Retinal pigment epithelial cell (primary cell): Measurements from ENCODE around the gene PCDH9.

Source experiments
- DNase-seq: peaks from one replicate; pipeline ENCODE4 v3.0.0-alpha.2; 2010; ENCODE audit warnings: low read depth
- H3K4me3 ChIP-seq: 2 replicates; pipeline ENCODE4 v1.5.1; 2011; ENCODE audit warnings: mild to moderate bottlenecking, low read length, control low read depth, moderate library complexity
- TF ChIP-seq, protein P1 (sequence below): conservative IDR thresholded peaks from 2 replicates; pipeline ENCODE4 v1.5.1; 2011; ENCODE audit warnings: low read depth, low read length, control low read depth, inconsistent platforms

Gene PCDH9

DNA sequence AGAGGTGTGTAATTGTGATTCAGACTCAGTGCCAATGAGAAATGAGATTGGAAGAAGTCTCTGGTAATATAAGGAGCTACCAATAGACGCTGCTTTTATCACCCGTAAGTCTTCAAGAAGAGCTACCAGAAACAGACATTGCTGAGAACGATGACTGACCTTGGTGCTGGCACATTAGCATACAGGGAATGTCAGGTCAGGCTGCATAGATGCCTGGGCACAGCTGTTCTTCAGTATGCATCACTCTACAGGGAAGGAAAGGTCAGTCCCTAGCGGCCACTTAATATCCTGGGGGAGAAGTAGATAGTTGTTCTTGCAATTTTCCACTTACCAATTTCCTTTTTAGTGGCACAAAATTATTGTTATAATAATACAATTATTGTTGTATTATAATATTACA, 380.4 kb downstream of the PCDH9 start:
- no peak for DNase-seq
- TF ChIP-seq, protein P1, sequence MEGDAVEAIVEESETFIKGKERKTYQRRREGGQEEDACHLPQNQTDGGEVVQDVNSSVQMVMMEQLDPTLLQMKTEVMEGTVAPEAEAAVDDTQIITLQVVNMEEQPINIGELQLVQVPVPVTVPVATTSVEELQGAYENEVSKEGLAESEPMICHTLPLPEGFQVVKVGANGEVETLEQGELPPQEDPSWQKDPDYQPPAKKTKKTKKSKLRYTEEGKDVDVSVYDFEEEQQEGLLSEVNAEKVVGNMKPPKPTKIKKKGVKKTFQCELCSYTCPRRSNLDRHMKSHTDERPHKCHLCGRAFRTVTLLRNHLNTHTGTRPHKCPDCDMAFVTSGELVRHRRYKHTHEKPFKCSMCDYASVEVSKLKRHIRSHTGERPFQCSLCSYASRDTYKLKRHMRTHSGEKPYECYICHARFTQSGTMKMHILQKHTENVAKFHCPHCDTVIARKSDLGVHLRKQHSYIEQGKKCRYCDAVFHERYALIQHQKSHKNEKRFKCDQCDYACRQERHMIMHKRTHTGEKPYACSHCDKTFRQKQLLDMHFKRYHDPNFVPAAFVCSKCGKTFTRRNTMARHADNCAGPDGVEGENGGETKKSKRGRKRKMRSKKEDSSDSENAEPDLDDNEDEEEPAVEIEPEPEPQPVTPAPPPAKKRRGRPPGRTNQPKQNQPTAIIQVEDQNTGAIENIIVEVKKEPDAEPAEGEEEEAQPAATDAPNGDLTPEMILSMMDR, result no peak
- no peak overlapping the region for H3K4me3 ChIP-seq

DNA sequence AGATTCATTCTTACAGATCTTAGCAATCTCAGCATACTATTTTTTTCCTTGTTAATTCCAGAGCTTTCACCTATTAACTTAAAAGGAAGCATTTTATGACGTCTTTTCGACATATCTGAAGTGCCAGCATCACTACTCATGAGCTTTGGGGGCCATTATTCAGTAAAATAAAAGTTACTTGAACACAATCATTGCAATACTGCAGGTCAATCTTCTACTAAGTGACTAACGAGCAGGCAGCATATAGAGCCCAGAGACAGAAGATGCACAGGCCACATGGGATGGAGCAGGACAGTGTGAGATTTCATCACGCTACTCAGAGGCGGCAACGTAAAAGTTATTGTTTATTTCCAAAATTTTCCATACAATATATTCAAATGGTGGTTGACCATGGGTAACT, 382.6 kb downstream of the PCDH9 start:
- TF ChIP-seq, protein P1, result no peak
- no peak for DNase-seq
- H3K4me3 ChIP-seq, result no peak overlapping the region

DNA sequence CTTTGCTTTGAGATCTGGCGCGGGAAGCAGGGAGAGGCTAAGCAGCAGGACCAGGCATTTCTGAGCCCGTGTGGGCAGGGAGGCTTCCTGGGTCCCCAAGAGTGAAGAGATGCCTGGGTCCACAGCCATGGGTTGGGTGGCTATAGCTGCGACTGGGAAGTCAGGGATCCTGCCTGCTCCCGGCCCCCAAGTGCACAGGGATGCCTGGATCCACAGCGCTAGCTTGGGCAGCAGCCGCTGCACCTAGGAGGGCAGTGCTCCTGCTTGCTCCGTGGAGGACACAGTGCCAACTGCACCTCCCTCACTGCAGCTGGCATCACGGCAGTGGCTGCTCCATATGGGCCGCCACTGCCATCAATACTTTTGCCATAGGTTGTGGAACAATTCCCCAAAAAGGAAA, 384.7 kb downstream of the PCDH9 start:
- no peak overlapping the region for H3K4me3 ChIP-seq
- no peak for DNase-seq
- TF ChIP-seq, protein P1, result no peak

DNA sequence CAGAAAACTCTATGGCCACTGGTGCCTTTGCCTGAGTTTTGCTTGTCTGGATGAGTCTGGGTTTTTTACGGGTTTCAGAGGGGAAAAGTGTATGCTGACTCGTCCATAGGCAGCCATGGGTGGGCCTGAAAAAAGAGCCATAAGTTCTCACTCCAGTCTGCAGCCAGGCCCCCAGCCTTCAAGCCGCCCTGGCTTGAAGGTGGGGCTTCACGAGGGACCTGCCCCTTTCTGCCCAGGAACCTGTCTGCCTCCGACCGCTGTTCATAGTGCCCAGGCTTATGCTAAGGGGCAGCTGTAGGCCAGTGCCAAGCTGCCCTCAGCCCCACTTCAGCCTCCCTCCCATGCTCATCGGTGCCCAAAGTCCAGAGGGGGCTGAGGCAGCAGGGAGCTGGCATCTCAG, 385.2 kb downstream of the PCDH9 start:
- TF ChIP-seq, protein P1, result no peak
- no peak overlapping the region for H3K4me3 ChIP-seq
- no peak for DNase-seq

DNA sequence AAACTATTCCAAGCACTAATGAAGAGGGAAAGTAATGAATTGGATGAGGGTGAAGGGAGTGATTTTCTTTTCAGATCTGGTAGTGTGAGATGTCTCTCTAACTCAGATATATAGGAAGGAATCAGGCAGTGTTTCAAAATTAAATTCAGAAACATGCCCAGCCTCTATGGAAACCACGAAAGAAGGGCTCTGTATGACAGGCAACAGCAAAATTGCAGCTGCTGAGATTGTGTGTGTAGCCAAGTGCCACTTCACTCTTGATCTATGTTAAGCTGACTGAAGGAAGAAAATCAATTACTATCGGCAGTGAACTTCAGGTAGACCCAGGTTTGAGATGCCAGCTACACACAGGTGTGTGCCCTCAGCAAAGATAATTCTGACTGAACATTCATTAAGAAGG, 387.4 kb downstream of the PCDH9 start:
- H3K4me3 ChIP-seq, result no peak overlapping the region
- DNase-seq, result no peak
- TF ChIP-seq, protein P1, result no peak

DNA sequence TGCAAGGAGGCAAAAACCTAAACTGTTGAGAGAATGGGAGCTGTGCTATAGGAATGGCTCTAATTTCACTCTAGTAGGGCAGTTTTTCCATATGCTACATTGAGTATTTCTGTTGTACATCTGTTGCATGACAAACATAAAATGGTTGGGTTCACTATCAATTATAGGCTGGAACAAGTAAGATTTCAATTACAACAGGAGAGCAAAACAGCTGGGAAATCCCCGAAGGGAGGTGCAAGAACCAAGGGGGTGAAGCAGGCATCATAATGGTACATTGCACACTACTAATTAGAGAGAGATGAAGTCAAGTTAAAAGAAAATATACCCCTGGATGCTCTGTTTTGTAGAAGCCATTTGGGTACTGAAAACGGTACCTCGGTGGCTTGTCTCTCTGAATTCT, 389.5 kb downstream of the PCDH9 start:
- no peak for DNase-seq
- no peak overlapping the region for H3K4me3 ChIP-seq
- TF ChIP-seq, protein P1, result no peak

DNA sequence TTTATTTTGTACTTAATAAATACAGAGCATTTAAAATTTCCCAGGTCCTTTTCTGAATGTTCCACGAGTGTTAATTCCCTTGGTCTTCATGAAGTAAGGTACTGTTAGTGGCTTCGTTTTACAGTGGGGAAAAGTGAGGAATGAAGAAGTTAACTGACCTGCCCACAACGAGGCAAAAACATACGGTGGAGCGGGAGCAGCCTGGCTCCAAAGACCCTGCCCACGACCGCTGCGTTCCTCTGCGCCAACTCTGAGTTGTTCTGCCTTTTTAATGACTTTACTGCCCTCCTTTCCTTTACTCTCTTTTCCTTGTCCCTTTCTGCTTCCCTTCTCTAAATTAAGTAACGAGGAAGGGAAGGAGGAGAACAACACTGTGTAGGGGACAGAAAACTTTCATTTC, 392.9 kb downstream of the PCDH9 start:
- DNase-seq, result no peak
- TF ChIP-seq, protein P1, result no peak
- H3K4me3 ChIP-seq, result no peak overlapping the region
